GM18520 (cell line): ENCODE results near the gene NKAIN2.
"Not testable (repeated sequence)": the region's sequence is repeated elsewhere in the genome, so short reads cannot be mapped to it uniquely, and the experiment has no call there.

Experiments
- ATAC-seq: cut with Tn5 transposase; IDR thresholded peaks from one replicate; pipeline ENCODE4 v1.9.1; 2021; ENCODE audit not compliant: unreplicated experiment

Gene NKAIN2

DNA sequence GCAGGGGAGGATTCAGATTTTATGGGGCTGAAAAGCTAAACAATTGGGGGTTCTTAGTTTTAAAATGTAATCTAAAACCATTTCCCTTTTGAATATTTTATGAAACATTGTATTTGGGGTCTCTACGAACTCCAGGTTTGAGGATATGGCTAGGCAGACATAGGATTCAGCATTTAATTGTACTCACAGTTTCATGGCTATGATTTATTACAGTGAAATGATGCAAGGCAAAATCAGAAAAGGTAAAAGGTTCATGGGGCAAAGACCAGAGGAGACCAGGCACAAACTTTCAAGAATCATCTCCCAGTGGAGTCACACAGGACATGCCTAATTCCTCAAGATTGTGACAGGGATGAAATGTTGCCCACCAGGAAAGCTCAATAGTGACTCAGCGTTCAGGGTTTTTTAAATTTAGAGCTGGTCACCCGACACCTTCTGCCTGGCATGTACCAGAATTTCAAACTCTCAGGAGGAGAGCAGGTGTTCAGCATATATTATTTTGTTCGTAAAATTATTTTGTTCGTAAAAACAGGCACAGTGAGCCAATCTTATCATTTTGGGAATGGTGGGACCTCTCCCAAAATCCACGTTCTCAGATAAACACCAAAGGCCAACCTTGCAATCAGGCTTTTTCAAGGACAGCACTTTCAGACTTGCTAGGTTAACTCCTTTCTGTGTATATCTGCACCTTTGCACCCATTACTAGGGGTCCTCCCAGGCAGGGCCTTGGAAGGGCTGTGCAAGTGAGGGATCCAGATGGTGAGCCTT lies 270.3 kb downstream of the NKAIN2 start:
- no peak for ATAC-seq

DNA sequence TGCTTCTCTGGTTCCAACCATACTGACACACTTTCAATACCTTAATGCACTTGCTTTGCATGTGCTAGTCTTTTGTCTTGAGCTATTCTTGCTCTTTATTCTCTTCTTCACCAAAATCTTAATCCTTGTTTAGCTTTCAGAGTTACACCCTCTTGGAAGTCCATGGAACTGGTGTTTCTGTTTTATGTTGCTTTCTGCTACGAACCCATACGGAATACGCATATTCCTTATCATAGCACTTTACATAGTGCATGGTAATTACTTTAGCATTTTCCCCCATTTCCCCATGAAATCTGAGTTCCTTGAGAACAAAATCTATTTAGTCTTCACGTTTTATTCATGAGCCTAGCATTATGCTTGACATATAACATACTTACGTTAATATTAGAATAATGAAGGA lies 270.9 kb downstream of the NKAIN2 start:
- no peak for ATAC-seq

DNA sequence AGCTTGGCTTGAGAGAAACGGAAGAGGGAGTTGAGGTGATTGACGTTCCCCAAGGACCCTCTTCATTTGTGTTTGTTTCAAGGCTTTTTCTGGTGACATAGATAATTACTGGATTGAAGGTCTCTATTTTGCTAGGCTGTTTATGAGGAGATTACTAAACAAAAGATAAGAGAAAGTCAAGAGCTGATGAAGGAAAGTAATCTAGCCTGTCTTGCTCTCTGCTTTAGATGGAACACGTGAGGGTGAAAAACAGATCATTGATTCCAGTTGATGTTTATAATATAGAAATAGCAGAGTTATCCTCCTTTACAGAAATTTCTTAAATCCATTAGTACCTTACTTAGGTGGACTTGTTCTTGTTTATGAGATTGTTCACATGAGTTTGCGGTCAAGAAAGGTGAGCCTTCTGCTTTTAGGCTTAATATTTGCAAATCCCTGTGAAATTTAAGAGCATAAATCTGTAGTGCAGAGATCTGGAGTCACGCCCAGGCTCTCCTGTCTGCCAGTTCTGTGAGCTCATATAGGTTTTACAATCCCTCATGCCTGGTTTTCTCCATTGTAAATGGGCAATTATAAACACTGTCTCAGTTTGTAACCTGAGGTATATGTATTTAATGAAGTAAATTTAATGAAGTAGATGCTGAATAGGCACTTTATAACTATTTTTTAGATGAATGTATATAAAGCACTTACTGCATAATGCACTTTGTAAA lies 272.8 kb downstream of the NKAIN2 start:
- ATAC-seq: no peak

DNA sequence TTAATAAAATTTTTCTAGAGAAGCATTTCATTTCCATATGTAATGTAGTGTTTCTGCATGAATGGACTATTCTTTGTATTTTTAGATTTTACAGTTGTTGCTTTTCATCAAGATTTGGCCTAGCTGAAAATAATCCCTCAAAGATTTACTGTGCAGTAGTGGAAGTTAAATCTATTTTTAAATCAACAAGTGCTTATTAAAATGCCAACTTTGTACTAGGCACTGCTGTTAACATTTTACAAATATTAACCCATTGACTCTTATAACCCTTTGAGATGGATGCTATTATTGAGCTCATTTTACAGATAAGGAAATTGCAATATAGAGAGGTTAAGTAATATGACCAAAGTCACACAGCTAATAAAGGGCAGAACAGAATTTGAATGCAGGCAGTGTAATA lies 274.5 kb downstream of the NKAIN2 start:
- no peak for ATAC-seq

DNA sequence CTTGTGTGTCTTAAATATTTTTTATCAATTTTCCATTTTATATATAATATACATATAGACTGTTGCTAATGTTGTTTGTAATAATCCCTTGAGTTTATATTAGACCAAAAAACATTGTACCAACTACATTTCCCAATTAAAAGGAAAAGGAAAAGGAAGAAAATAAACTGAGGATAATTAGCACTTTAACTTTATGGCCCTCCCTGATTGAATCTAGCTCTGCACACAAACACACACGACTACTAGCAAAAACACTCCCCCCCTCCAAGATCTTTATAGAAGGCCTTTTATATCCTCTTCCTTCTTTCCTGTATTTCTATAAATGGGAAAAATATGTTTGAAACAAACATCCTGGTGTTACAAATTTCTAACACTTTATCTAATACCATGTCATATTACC lies 276.8 kb downstream of the NKAIN2 start:
- ATAC-seq: no peak

DNA sequence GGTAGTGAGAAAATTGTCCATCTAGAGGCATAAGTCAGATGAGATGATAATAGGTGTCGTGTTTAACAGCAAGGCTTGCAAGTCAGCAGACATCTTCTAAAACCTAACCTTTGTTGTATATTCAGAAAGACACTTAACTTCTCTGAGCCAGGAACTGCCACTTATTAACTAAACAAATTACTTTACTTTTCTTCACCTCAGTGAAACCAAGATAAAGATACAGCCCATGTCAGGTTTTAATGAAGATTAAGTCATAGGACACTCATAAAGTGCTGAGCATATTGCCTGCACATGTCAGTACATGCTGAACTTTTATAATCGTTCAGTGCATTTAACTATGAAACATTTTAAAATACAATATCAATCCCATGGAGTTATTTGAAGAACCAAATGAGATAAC lies 286.8 kb downstream of the NKAIN2 start:
- ATAC-seq: no peak

DNA sequence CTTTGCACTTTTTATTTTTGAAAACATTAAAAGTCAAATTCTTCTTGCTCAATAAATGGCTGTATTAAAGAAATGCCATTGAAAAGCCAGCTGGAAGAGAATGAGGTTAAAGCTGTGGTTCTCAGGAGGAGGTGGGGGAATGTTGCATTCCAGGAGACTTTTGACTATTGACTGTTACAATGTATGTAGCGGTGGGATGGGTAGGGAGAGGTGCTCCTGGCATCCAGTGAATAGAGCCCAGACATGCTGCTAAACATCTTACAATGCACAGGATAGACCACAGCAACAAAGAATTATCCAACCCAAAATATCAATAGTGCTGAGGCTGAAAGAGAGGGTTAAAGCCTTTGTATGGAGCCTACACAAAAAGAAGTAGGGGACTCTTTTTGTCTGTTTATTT lies 295.9 kb downstream of the NKAIN2 start:
- no peak for ATAC-seq

DNA sequence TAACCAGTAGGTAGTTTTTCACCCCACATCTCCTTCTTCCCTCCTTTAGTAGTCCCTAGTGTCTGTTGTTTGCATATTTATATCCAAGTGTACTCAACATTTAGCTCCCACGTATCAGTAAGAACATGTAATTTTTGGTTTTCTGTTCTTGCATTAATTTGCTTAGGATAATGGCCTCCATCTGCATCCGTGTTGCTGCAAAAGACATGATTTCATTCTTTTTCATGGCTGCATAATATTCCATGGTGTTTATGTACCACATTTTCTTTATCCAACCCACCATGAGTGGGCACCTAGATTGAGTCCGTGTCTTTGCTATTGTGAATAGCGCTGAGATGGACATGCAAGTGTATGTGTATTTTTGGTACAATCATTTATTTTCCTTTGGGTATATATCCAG lies 306.8 kb downstream of the NKAIN2 start:
- ATAC-seq: no peak

DNA sequence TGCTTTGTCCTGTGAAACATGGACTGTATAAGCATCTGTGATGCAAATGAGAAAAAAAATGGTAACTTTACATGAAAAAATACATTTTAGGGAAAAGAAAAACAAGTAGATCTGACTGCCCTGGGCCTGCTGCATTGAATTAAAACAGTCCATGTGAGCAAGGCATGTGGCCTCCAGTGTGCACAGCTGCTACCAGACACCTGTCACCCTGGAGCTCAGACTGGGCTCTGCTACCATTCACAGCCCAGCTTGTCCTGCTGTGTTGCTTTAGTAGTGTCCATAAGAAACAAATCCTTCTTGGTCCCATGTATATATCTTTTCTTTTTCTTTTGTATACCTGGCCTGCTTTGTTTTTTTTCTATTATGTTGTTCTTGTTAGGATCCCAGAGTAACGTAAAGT lies 315.9 kb downstream of the NKAIN2 start:
- ATAC-seq: no peak

DNA sequence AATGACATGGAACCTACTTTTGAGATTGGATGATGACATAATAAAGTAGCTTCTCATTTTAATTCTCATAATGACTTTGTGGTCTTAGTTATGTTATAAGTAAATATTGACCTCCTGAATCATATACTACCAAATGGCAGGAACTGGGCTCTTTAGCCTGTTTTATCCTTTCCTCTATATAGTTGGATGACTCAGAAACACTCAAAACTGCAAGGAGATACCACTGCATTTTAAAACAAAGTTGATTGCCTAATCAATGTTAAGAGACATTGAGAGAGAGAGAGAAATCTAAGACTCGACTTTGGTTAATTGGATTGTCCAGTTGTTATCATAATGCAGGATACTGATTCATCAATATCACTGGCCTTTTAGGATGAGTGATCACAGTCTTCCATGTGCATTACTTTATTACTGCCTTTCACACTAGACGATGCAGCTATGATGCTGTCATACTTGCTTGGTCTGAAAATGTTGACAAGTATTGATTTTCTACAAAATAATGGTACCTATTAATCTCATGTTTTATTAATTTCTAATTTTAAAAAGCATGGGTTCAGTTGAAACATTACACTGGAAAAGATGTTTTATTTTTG lies 320.0 kb downstream of the NKAIN2 start:
- no peak for ATAC-seq

DNA sequence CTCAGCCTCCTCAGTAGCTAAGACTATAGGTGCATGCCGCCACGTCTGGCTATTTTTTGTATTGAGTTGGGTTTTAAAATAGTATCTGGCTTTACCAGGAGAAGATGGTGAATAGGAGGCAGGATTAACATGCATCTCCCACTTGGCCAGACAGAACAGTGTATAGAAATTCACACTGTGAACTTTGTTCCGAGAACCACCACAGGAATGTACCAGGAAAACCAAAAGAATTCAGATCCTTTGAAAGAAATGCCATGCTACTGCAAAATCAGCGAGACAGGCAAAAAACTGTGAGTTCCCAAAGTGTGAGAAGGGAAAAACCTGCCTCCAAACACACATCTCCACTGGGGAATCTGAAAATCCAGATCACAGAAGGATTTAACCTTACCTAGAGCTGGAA lies 327.6 kb downstream of the NKAIN2 start:
- ATAC-seq: no peak

DNA sequence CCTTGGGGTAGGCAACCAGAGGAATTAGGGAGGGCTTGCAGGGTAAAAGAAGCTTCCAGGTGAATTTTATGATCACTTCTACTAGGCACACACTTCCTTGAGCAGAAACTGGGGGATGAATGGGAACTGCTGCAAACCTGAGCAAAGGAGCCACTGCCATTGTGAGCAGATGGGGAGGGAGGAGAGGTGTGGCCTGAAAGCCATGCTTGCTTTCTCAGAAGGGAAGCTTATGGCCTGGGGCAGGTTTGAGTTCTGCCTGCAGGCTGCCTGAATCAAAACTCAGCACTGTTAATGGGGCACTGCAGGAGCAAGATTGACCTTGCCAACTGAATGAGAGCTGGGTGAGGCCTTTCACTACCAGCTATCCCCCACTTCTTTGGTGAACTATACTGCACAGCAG lies 328.1 kb downstream of the NKAIN2 start:
- ATAC-seq: no peak

DNA sequence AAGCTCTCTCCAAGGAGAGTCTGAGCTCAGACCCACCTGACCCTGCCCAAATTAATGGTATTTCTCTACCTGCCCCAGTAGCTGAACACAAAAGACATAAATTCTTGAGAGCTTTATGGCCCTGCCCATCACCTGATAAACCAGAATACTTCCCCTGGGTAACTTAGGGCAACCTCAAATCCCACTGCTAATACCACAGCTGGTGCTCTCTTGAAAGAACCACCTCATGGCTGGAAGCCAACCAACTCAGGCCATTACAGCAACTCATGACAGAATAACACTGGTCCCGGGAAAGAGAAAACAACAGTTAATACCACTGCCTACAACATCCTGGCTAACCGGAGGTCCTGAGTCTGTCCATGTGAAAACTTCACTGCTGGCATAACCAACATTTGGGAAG lies 328.6 kb downstream of the NKAIN2 start:
- ATAC-seq: no peak

DNA sequence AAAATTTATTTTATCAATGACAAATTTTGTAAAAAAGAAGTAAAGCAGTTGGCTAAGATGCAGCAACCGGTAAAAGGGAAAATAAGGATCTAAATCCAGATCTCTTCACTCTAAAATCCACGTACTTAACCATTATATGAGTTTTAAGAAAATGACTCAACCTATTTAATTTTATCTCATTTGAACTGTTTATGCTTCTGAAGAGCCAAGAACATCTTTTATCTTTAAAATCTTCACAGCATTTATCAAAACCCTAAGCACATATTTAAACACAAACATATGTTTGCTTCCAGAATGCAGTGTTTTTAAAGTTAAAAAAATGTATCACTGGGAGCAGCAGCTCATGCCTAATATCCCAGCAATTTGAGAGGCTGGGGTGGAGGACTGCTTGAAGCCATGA lies 339.2 kb downstream of the NKAIN2 start:
- no peak for ATAC-seq

DNA sequence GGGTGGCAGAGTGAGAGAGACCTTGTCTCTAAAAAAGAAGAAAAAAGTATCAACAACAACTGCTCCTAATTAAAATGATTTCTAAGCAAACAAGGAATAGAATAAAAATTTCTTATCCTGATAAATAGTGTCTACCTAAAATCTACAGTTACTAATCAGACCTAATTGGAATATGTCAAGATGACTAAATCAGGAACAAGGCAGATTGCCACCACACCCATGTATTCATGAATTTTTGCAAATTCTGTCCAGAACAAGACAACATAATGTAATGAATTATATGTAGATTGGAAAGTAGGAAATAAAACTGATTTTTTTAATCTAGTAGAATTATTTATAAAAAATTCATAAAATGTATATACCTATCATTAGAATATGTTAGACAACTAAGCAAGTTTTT lies 339.8 kb downstream of the NKAIN2 start:
- no peak for ATAC-seq

DNA sequence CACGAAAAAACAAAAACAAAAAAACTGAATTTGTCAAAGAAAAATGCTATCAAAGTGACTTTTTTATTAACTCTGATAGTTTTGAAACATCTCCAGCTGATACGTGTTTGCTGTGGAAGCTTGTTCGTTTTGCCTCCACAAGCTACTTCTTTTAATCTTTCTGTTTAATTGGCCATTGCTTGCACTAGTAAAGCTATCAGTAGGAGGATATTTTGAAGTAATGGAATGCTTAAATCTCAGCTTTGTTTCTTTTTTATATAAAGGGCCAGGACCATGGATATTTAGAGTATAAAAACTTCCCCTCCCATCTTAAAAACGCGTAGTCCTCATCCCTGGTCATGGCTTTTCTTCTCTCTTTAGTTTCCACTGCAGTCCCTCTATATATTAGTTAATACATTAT lies 344.0 kb downstream of the NKAIN2 start:
- no peak for ATAC-seq

DNA sequence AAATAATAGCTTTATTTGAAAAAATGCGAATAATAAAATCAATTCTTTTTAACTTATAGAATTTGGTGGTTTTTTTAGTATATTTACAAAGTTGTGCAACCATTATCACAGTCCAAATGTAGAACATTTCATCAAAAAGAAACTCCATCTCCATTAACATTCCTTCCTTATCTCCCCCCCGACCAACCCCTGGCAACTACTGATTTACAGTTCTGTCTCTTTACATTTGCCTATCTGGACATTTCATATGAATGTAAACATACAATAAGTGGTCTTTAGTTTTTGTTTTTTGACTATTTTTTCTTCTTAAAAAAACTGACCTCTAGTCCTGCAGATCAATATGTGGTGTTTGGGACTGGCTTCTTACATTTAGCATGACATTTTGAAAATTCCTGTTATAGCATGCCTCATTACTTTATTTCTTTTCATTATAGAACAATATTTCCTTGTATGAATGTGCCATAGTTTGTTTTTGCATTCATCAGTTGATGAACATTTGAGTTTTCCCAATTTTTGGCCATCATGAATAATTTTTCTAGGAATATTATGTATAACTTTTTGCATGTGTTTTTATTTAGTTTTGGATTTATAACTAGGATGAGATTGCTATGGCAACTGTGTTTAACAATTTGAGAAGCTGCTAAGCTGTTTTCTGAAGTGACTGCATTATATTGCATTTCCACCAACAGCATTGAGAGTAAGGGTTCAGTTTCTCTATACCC lies 344.7 kb downstream of the NKAIN2 start:
- no peak for ATAC-seq

DNA sequence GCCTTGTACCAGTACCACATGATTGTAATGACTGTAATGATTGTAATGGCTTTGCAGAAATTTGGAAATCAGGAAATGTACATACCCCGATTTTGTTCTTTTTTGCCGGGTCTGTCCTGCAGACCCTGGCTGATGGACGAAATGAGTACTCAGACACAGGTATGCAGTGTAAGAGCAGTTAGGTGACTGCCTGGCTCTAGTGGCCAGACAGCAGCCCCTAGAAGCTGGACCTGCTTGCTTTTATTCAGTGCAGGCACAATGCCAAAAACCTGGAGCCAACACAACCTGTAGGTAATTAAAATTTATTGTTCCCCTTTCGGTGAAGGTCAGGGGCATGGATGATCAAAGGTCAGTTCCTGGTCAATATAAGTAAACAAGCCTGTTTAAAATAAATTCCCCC lies 346.0 kb downstream of the NKAIN2 start:
- no peak for ATAC-seq

DNA sequence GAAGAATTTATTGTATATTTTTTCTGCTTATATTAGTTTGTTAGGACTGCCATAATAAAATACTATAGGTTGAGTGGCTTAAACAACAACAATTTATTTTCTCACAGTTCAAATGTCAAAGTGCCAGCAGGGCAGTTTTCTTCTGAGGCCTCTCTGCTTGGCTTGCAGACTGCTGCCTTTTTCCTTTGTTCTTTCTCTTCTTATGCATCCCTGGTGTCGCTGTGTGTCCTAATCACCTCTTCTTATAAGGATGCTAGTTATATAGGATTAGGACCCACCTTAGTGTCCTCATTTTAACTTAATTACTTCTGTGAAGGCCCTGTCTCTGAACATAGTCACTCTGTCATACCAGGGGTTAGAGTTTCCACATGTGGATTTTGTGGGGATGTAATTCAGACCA lies 354.4 kb downstream of the NKAIN2 start:
- no peak for ATAC-seq

DNA sequence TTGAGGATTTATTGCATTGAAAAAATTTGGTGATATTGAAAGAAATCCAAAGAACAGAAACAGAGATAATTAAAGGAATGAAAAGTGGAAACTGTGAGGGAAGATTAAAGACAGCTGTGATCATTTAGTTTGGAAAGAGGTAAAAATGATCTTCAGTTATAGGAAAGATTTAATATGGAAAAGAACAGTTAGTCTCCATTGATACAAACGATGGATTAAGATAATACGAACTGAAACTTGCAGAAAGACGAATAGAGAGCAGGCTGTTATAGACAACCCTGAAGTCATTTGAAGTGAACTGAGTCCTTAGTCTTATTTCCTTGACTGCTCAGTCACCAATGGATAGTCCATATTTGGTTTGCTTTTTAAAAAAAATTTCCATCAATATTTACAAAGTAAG lies 360.0 kb downstream of the NKAIN2 start:
- ATAC-seq: no peak

DNA sequence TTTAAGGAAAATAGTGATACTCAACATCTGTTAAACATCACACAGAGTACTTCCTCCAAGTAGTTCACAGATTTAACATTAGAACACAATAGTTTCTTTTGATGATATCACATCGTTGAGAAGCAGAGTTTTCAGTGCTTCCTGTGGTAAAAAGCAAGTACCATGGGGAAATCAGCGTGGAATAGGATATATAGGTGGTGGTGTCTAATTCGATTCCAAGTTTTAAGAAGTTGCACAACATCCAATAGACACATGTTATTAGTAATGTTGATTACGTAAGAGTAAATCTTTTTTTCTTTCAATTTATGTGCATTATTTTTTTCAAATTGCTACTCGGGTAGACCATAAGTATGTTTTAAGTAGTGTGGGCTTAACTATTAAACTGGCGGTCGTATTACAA lies 360.7 kb downstream of the NKAIN2 start:
- no peak for ATAC-seq

DNA sequence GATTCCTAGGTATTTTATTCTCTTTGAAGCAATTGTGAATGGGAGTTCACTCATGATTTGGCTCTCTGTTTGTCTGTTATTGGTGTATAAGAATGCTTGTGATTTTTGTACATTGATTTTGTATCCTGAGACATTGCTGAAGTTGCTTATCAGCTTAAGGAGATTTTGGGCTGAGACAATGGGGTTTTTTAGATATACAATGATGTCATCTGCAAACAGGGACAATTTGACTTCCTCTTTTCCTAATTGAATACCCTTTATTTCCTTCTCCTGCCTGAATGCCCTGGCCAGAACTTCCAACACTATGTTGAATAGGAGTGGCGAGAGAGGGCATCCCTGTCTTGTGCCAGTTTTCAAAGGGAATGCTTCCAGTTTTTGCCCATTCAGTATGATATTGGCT lies 363.6 kb downstream of the NKAIN2 start:
- ATAC-seq: not testable (repeated sequence)
